GM19351 (cell line): Measurements from ENCODE around the gene ZNF174.
A peak's percentile ranks its signal among the peaks of the same experiment; 100 is the strongest.

Experiments
- ATAC-seq: cut with Tn5 transposase; IDR thresholded peaks from one replicate; pipeline ENCODE4 v1.9.1; 2021; ENCODE audit warnings: mild to moderate bottlenecking, moderate library complexity; ENCODE audit not compliant: unreplicated experiment

ZNF174 gene

DNA sequence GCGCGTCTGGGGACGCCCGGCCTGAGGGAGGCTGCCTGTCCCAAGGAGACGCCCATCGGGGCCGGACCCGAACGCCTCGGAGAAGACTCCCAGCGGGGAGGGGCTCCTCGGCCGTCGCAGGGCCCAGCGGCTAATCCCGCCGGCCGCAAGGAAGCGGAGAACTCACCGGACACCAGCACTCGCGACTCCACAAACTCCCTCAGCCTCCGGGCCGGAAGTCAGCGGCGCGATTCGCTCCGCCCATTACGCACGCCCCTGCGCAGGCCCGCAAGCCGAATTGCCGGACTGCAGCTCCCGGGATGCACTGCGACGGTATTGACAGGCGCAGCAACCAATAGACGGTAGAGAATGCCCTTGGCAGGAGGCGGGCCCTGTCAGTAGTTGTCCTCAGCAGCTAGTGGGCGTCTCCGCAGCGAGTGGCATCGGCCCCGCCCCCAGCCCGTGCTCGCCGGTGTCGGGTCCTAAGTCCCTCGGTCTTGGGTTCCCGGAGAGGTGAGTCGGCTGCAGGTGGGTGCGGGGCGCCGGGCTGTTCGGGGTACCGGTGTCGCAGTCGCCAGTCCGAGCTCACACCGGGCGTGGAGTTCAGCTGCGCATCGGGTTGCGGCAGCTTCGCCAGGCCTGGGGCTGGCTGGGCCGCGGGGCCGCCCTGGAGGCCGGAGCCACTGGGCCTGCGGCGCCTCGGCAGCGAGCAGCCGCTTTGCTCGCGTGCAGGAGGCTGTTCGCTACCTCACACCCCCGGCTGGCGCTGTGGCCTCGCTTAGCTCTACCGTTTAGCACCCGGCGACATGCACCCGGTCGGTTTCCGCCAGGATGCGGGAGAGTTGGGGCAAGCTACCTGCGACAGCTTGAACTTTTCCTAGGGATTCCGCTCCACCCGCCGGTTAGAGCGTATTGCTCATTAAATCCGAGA, at the start of gene ZNF174, which contains the start of gene ZSCAN32:
TSS of gene ZNF174 (plus strand) at position 437 of the 910 bp plus-strand sequence. CDS start 790 bp downstream, outside the sequence.
TSS of gene ZSCAN32 (minus strand) at position 226 of the 910 bp plus-strand sequence. CDS start 3,447 bp downstream, outside the sequence.
- peak; percentile 96 for ATAC-seq

DNA sequence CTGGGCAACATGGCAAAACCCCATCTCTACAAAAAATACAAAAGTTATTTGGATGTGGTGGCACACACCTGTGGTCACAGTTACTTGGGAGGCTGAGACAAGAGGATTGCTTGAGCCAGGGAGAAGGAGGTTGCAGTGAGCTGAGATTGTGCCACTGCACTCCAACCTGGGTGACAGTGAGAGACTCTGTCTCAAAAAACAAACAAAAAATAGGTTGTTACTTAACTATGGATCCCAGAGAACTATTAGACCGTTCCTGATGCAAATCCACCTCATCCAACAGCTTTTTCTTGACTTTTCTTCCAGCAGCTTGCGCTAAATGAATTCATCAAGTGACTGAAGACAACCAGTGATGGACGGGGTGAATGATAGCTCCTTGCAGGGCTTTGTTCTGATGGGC, 45.4 kb upstream of the ZNF174 start, which contains the start of gene OR2C1:
TSS of gene OR2C1 (plus strand) at position 301 of the 400 bp plus-strand sequence. CDS start at position 353, 52 bp downstream.
- ATAC-seq: no peak

DNA sequence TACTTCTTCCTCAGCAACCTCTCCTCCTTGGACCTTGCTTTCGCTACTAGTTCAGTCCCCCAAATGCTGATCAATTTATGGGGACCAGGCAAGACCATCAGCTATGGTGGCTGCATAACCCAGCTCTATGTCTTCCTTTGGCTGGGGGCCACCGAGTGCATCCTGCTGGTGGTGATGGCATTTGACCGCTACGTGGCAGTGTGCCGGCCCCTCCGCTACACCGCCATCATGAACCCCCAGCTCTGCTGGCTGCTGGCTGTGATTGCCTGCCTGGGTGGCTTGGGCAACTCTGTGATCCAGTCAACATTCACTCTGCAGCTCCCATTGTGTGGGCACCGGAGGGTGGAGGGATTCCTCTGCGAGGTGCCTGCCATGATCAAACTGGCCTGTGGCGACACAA, 44.9 kb upstream of the ZNF174 start:
- no peak for ATAC-seq

DNA sequence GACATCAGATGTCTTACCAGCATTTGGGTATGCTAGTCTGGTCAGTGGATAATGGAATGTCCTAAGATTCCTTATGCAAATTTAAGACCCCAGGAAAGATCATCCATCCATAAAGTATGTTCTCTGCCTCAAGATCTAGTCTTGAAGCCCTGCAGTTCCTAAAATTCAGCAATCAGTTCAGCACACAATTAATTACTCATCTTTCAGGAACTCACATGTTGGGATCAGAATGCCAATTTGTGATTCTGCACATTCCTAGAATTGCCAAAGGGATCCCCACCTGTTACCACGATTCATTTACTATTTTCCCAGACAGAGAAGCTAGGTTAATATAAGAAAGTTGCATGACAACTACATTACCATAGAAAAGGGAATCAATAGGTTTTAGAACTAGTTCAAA, 42.1 kb upstream of the ZNF174 start:
- no peak for ATAC-seq

DNA sequence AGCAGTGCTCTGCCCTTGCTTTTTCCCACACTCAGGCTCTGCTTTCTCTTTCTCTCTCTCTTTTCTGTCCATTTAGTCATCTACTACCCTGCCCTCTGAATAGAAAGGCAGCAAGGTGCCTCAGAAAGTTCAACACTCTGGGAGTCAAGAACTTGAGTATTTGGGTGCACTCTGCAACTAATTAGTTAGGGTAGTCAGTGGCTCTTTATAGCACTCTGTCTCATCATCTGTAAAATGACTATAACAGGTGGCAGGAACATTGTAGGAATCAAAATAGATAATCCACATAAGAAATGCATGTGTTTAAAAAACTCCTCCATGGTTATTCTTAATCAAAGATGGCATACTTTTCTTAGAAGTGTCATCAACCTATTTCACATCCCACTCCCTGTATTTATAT, 38.1 kb upstream of the ZNF174 start:
- ATAC-seq: no peak

DNA sequence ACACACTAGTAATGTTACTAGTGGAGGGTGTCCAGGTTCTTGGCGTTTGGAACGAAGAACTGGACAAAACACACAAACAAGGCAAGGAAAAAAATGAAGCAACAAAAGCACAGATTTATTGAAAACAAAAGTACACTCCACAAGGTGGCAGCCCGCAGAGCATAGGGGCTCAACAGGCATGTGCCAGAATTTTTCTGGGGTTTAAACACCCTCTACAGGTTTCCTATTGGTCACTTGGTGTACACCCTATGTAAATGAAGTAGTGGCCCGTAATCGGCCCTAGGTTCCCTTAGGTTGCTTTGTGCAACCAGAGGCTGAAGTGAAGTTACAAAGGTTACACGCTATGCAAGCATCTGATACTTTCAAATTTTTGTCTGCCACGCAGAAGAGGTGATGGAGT, 37.2 kb upstream of the ZNF174 start:
- ATAC-seq: no peak

DNA sequence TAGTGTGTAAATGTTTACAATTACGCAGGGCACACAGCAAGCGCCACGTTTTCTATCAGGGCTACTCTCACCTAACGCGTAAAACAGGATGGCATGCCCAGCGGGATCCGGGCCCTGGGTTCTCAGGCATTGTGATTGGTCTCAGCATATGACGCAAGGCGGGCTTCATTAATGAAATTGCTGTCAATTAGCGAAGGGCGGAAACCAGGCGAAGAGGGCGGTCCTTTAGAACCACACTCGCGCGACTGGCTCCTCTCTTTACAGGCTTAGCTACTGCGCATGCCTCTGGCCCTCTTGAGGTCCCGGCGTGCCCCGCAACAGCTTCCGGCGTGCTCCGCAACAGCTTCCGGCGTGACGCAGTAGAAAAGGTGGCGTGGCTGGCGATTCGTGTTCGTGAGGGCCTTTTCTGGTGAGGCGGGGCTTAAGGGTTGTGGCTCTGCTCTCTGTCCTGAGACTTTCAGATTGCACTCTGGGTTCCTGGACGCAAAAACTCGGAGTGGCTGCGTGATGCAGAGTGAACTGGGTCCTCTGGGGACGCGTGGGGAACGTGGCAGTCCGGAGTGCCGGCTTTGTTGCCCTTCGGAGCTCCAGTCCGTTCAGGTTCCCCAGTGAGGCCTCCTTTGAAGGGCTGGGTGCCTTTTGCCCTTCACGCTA, 36.1 kb upstream of the ZNF174 start:
- peak; percentile 44 for ATAC-seq

DNA sequence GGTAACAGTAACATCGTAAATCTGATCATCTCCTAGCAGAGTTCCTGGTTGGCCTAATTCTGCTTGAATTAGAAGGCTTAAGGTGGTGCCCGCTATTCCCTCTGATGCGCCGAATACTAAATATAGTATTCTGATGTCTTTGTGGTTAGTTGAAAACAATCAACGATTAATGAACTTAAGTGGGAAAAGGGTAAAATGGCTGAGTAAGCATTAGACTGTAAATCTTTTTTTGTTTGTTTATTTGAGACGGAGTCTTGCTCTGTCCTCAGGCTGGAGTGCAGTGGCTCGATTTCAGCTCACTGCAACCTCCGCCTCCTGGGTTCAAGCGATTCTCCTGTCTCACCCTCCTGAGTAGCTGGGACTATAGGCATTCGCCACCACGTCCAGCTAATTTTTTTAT, 31.9 kb upstream of the ZNF174 start:
- no peak for ATAC-seq

DNA sequence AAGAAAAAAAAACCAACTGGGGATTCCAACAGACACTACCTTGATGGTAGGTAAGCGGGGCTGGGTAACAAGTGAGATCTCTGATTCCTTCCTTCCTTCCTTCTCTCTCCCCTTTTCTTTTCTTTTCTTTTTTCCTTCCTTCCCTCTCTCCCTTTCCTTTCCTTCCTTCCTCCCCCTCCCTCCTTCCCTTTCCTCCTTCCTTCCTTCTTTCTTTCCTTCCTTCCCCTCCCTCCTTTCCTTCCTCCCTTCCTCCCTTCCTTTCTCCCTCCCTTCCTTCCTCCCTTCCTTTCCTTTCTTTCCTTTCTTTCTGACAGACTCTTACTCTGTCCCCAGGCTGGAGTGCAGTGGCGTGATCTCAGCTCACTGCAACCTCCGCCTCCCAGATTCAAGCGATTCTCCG, 25.3 kb upstream of the ZNF174 start:
- no peak for ATAC-seq

DNA sequence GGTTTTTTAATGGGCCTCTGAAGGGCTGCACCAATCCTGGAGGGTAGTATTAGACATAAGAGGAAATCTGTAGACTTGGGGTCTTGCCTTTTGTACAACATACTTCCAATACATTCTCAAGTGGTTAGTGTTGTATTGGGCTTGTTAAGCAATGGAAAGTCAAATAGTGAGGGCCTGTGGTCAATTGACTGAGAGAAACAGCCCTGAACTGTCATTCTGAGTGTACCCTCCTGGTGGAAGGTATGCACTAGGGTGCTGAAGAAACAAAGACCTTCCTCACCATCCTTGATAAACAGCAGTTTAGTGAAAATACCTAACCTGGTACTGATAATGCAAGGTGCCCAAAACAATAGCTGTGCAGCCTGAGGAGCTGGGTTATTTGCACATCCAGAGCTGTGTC, 23.1 kb upstream of the ZNF174 start:
- ATAC-seq: no peak

DNA sequence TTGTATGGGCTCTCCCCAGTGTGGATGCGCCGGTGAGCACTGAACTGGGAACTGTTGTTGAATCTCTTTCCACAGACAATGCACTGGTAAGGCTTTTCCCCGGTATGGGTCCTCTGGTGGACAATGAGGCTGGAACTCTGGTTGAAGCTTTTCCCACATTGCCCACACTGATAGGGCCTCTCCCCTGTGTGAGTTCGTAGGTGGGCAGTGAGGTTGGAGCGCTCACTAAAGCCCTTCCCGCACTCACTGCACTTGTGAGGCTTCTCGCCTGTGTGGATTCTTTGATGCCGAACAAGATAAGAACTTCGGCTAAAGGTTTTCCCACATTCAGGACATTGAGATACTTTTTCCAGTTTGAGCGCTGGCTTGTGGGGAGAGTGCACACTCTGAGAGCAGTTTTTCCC, 18.0 kb upstream of the ZNF174 start:
- ATAC-seq: no peak

DNA sequence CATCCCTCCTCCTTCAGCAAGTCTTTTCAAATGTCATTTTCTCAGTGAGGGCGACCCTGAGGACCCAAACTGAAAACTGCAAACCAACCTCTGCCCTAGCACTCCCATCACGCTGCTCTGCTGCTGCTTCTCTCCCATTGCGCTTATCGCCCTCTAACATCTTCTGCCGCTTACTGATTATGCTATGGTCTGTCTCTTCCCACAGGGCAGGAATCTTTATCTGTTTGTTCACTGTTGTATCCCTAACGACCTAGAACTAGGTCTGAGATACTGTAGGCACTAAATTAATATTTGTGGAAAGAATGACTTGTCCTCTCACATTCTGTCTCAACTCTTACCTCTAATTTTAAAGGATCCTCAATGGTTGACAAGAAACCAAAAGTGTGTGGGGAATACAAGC, 12.7 kb upstream of the ZNF174 start:
- ATAC-seq: no peak

DNA sequence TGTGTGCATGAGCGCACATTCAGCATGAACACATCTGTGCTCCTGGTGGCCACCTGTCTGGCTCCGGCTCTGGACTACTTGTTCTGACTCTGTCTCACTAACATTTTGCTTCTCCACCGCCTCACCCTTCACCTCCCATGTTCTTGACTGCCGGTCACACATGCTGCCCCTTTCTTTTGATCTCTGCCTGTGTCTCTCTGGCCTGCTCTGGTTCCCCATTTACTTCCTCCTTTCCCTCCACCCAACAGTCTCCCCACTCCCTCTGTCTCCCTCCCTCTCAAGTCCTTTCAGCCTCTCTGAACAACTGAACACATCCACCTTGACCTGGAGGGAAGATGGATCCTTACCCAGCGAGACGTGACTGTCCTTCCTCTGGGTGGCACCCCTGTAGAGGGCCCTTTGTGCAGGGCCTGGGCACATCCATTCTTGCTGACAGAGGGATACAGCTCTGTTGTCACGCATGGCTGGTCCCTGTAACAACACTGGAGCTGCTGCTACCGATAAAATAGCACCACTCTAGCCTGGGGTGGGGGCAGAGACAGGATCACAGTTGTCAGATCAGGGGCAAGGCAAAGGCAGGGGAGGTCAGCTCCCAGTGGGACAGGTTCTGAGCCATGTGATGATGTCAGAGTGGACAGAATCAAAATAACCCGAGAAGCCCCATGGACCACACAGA, 11.2 kb upstream of the ZNF174 start:
- no peak for ATAC-seq

DNA sequence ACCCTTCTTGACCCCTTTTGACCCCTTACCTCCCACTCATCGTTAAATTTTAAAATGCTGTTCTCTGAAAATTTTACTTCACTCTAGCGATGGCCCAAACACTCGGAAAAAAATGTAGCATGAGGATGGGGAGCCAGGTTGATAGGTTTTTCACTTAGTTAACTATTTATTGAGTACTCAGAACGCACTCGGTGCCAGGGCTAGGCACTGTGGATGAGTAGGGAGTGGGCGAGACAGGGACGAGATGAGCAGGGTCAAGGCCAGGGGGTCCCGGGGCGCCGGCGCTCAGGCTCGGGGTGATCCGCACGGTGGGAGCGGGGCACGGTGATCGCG, 603 bp upstream of the ZNF174 start:
- no peak for ATAC-seq

DNA sequence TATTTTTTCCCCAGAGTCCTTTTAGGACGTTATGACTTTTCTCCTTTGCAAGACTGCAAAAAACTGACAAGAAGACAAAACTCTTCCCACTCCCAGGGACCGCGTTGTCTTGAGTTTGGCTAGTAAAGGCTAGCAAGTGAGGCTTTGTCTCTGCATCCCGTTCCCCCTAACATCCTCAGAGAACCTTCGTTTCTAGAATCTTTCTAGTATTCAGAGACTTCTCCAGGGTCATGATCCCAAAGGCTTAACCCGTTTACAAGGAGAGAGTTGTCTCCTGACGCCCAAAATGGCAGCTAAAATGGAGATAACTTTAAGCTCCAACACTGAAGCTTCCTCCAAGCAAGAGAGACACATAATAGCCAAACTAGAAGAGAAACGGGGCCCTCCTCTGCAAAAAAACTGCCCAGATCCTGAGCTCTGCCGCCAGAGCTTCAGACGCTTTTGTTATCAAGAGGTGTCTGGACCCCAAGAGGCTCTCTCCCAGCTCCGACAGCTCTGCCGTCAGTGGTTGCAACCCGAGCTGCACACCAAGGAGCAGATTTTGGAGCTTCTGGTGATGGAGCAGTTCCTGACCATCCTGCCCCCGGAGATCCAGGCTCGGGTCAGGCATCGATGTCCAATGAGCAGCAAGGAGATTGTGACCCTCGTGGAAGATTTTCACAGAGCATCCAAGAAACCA, 843 bp downstream of the ZNF174 start:
- ATAC-seq: no peak

DNA sequence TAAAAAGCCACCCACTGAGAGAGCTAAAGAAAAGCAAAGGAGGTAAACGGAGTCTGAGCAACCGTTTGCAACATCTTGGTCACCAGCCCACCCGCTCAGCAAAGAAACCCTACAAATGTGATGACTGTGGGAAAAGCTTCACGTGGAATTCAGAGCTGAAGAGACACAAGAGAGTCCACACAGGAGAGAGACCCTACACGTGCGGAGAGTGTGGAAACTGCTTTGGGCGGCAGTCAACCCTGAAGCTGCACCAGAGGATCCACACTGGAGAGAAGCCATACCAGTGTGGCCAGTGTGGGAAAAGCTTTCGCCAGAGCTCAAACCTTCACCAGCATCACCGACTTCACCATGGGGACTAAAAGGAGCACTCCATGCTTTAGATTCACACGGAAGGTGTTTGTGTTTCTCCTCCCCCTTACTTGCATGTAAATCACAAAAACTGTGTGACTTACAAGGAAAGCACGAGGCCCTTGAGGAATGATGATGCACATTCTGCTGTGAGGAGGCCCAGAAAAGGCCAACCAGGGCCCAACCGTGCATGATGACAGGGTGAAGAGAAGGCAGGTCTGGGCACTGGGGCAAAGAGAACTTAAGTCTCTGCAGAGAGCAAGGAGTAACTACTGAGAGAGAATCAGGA, 7.7 kb downstream of the ZNF174 start:
- no peak for ATAC-seq

DNA sequence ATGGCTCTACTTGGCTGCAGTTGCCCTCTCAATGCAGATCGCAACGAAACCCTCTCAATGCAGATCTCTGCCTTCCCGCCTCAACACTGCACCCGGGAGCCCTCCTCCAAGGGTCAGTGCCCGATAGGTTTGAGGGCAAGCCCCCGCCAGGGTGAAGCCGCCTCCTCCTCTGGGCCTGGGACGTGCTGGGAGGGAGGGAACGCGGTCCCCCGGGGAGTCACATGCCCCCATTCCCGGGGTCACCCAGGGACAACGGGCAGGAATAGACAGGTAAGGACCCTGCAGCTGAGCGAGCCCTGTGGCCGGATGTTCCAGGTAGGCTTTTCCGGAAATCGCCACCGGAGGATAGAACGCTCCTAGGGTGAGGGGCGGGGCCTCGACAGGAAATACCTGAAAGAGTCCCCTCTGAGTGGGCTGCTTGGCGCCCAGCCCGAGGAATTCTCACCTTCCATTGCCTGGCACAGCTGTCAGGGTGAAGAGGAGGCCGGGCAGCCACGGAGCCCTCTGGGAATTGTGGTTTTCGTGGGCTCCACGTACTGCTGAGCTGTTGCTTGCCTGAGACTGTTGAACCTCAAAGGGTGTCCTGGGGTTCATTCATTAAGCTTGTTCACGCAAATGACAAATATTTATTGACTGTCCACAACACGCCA, 12.8 kb downstream of the ZNF174 start:
- no peak for ATAC-seq

DNA sequence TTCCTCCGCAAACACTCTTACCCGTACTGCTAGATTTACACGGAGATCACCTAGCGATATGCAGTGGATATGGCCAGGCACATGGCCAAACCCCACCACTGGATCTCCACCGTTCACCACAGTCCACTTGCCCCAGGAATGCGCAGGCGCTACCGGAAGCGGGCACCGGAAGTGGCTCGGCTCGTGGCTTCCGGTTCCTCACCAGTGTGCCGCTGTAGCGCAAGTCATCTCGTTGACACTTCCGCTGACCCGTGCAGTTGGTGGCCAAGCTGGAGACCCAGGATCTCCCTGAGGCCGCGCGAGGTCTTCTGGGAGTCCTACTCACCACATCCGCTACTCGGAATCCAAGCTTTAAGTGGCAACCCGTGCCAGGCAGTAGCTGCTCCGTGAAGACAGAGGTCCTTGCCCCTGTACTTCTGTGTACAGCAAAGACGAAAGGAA, 30.8 kb downstream of the ZNF174 start:
- no peak for ATAC-seq

DNA sequence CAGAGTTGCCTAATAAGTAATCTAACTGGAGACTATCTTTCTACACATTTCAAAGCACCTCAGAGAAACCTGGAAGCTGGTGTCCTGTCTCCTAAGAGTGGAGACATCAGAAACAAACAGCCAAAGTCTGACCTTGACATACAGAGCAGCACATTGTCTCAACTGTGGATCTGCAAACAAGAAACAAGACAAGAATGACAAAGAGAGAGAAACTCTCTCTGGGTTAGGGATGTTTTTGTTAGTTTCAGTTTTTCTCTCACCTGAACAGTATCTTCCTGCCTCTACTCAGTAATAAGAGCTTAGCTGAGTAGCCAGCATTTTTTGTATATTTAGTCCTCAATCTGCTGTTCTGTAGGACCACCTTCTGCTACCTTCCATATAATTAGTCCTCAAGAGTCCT, 33.4 kb downstream of the ZNF174 start:
- no peak for ATAC-seq

DNA sequence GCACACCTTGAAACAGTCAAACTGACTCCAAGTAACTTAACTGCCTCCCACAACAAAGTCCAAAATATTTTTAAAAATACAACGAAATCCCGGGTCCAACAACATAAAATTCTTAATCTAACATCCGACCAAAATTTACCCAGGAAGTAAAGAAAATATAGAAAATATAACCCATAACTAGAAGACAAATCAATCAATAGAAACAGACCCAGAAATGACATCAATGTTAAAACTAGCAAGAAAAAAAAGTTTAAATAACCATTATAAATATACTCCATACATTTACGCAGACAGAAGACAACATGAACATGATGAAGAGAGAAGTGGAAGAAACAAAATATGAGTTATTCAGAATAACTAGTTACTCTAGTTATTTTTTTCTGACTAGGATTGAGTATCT, 38.6 kb downstream of the ZNF174 start:
- ATAC-seq: no peak
